ENCODE results near the gene SERPINA1. TPM values are rescaled to one million over a fixed set of nuclear protein-coding genes. Genes with fewer than 3 reads are reported as not detected.
A peak's percentile ranks its signal among the peaks of the same experiment; 100 is the strongest.

The SERPINA1 gene
- total RNA-seq, 4 donors from 2014 or later = 10.5 to 25.4 (median 18.9) TPM

GRCh38 chr14:94387051-94388026 is 1.1 kb downstream of the SERPINA1 start:
- no peak overlapping the region for H3K4me3 ChIP-seq (replicated peaks in 1 of 3)
- TF ChIP-seq POLR2A (IDR thresholded peaks at IDR 0.05) (no peak), CTCF (IDR thresholded peaks at IDR 0.05) (no peak)
- no peaks in the 10 kb centered on the region for H3K9me3 ChIP-seq
- WGBS, 2 donors = 89 to 93% methylated on average over 8 to 11 of the region's 12 CpGs
- H3K36me3 ChIP-seq = no peaks in the 10 kb centered on the region
- no peak overlapping the region for H3K27ac ChIP-seq
- no peaks in the 10 kb centered on the region for H3K27me3 ChIP-seq
- no peak for DNase-seq
- peaks cover 31 to 40% of the 10 kb centered on the region in 2 donors for H3K4me1 ChIP-seq
- intact Hi-C loops (cut with DNase I) = no loop called here

- intact Hi-C loops (cut with DNase I) = no loop called here
- WGBS, 2 donors = 77% methylated on average over 14 of the region's 14 CpGs
- H3K36me3 ChIP-seq = no peaks in the 10 kb centered on the region
- no peaks in the 10 kb centered on the region for H3K27me3 ChIP-seq
- H3K4me1 ChIP-seq = peaks cover 31 to 37% of the 10 kb centered on the region in 2 donors
- TF ChIP-seq CTCF (IDR thresholded peaks at IDR 0.05) = no peak
- no peak for TF ChIP-seq POLR2A (IDR thresholded peaks at IDR 0.05)
- peak; percentile 16 to 21 for DNase-seq
- no peak overlapping the region for H3K4me3 ChIP-seq (replicated peaks in 1 of 3)
- H3K9me3 ChIP-seq = no peaks in the 10 kb centered on the region
- peak overlapping the region in 1 of 3 donors; percentile 83 for H3K27ac ChIP-seq
Observed at GRCh38 chr14:94386085-94387031, 2.0 kb downstream of the SERPINA1 start.

GRCh38 chr14:94385553-94386057 is 2.8 kb downstream of the SERPINA1 start:
- intact Hi-C loops (cut with DNase I) = no loop called here
- TF ChIP-seq POLR2A (IDR thresholded peaks at IDR 0.05) = no peak
- TF ChIP-seq CTCF (IDR thresholded peaks at IDR 0.05) = no peak
- 95% methylated on average over 3 of the region's 3 CpGs for WGBS, 2 donors
- no peak overlapping the region for H3K4me3 ChIP-seq (replicated peaks in 1 of 3)
- peaks cover 26 to 30% of the 10 kb centered on the region in 2 donors for H3K4me1 ChIP-seq
- H3K36me3 ChIP-seq = no peaks in the 10 kb centered on the region
- H3K9me3 ChIP-seq = no peaks in the 10 kb centered on the region
- no peaks in the 10 kb centered on the region for H3K27me3 ChIP-seq
- no peak for DNase-seq
- H3K27ac ChIP-seq = peak overlapping the region in 2 of 3 donors; percentile 70 to 83

- TF ChIP-seq POLR2A (IDR thresholded peaks at IDR 0.05) (no peak), CTCF (IDR thresholded peaks at IDR 0.05) (no peak)
- H3K4me3 ChIP-seq (replicated peaks in 1 of 3) = no peak overlapping the region
- H3K27me3 ChIP-seq = no peaks in the 10 kb centered on the region
- intact Hi-C loops (cut with DNase I) = no loop called here
- DNase-seq = no peak
- H3K4me1 ChIP-seq = peaks cover 17 to 20% of the 10 kb centered on the region in 2 donors
- no peaks in the 10 kb centered on the region for H3K9me3 ChIP-seq
- H3K27ac ChIP-seq = peak overlapping the region; percentile 43 to 83 (median 70)
- 91 to 94% methylated on average over 7 of the region's 7 CpGs for WGBS, 2 donors
- no peaks in the 10 kb centered on the region for H3K36me3 ChIP-seq
Observed at GRCh38 chr14:94384342-94384741, 4.1 kb downstream of the SERPINA1 start.
